ENCODE measurements around the gene RHBDL1.

The RHBDL1 gene

GRCh38 chr16:633336-634050, 42.0 kb upstream of the RHBDL1 start:
- TF ChIP-seq CTCF (IDR thresholded peaks at IDR 0.05; ENCODE audit: low read depth, low read length) = no peak
- DNase-seq (ENCODE audit: low read depth in 2 of 2) = no peak
- no peak overlapping the region for H3K4me3 ChIP-seq (replicated peaks in 1 of 2; ENCODE audit: low read depth in 2 of 2, low read length in 2 of 2)

GRCh38 chr16:634051-634670, 41.3 kb upstream of the RHBDL1 start:
- H3K4me3 ChIP-seq (replicated peaks in 1 of 2; ENCODE audit: low read depth in 2 of 2, low read length in 2 of 2) = no peak overlapping the region
- no peak for DNase-seq (ENCODE audit: low read depth in 2 of 2)
- TF ChIP-seq CTCF (IDR thresholded peaks at IDR 0.05; ENCODE audit: low read depth, low read length) = no peak

- H3K4me3 ChIP-seq (replicated peaks in 1 of 2; ENCODE audit: low read depth in 2 of 2, low read length in 2 of 2) = peak overlapping the region; percentile 75 to 81
- TF ChIP-seq CTCF (IDR thresholded peaks at IDR 0.05; ENCODE audit: low read depth, low read length) = no peak
- DNase-seq (ENCODE audit: low read depth in 2 of 2) = no peak
Measured at GRCh38 chr16:634996-635395, 40.5 kb upstream of the RHBDL1 start.

DNA sequence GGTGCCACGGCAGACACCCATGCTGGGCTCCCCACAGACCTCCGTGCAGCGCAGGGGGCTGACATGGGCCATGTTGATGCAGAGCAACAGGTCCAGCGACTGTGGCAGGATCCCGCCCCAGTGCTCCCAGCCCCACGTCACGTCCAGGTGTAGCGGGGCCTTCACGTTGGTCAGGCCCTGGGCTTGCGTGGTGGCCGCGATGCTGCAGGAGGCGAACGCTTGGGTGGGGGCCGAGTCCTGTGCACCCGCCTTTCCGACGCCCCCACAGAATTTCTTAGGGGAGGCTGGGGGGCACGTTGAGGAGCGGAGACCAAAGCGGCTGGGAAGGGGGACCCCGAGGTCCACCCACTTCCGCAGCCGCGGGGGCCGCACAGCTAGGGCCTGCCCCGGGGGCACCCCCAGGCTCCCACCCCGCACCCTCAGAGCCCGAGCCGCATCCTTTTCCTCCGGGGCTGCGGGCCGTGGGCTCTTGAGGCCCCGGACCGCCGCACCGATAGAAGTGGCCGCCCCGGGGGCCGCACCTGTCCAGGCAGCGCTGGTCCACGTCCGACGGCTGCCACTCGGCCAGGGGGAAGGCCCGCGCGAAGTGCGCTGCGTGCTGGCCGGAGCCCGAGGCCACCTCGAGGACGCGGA, 39.8 kb upstream of the RHBDL1 start:
- no peak for DNase-seq (ENCODE audit: low read depth in 2 of 2)
- H3K4me3 ChIP-seq (replicated peaks in 1 of 2; ENCODE audit: low read depth in 2 of 2, low read length in 2 of 2) = peak overlapping the region; percentile 75 to 81
- no peak for TF ChIP-seq CTCF (IDR thresholded peaks at IDR 0.05; ENCODE audit: low read depth, low read length)

- H3K4me3 ChIP-seq (replicated peaks in 1 of 2; ENCODE audit: low read depth in 2 of 2, low read length in 2 of 2) = peak within 1 kb of the TSS; percentile 75 to 81
- peak; percentile 95 to 96 for DNase-seq (ENCODE audit: low read depth in 2 of 2)
- no peak for TF ChIP-seq CTCF (IDR thresholded peaks at IDR 0.05; ENCODE audit: low read depth, low read length)
Measured at GRCh38 chr16:636206-637080, 39.0 kb upstream of the RHBDL1 start, which contains the start of gene METTL26. Gene METTL26 (minus strand): TSS chr16:636305. CDS start chr16:636290, 15 bp downstream.
